Vagina (tissue), 2 donors: ENCODE measurements around the gene IL31RA. TPM values are rescaled to one million over a fixed set of nuclear protein-coding genes. Genes with fewer than 3 reads are reported as not detected.

Source experiments
- DNase-seq, 2 donors: peaks; one replicate each; pipeline ENCODE4 v3.0.0-alpha.2; 2017; ENCODE audit errors: extremely low spot score in 2 of 2
- H3K27ac ChIP-seq: fragments of 200-600 bp; sonication (generic); one replicate; pipeline ENCODE4 v1.5.1; 2019
- H3K27me3 ChIP-seq: fragments of 200-600 bp; sonication (generic); one replicate; pipeline ENCODE4 v1.5.1; 2019
- H3K36me3 ChIP-seq, 2 donors: fragments of 200-600 bp; sonication (generic); one replicate each; pipeline ENCODE4 v1.5.1; 2017 to 2019
- H3K4me1 ChIP-seq: fragments of 200-600 bp; sonication (generic); one replicate; pipeline ENCODE4 v1.5.1; 2019
- H3K4me3 ChIP-seq, 2 donors: fragments of 200-600 bp; sonication (generic); 1 replicate in 1 of 2; 2 replicates in 1 of 2; pipeline ENCODE4 v1.5.1; 2016 to 2019
- H3K9me3 ChIP-seq: fragments of 200-600 bp; sonication (generic); one replicate; pipeline ENCODE4 v1.5.1; 2019
- CTCF ChIP-seq, 3 experiments: fragments of 450-650 bp in 2 of 3; fragments of 200-600 bp in 1 of 3; sonication (generic) in 1 of 3; IDR thresholded peaks; one replicate each; pipeline ENCODE4 v1.5.1; 2017 to 2019; ENCODE audit warnings: antibody characterized with exemption in 3 of 3, mild to moderate bottlenecking in 2 of 3, moderate library complexity in 2 of 3
- POLR2A ChIP-seq, 2 donors: fragments of 450-650 bp; IDR thresholded peaks; one replicate each; pipeline ENCODE4 v1.6.1; 2017; ENCODE audit warnings: antibody characterized with exemption in 2 of 2, mild to moderate bottlenecking in 2 of 2, moderate library complexity in 2 of 2
- POLR2AphosphoS5 ChIP-seq, 2 donors: sonication (generic); formaldehyde crosslinking; IDR thresholded peaks; one replicate each; pipeline ENCODE4 v1.9.0; 2017; ENCODE audit warnings: antibody characterized with exemption in 2 of 2, mild to moderate bottlenecking in 2 of 2, low read depth in 1 of 2; ENCODE audit not compliant: insufficient read depth in 1 of 2
- intact Hi-C: fragments of 100-400 bp; cut with DNase I; formaldehyde crosslinking; loops from one replicate; pipeline ENCODE4 v1.15.1; 2023
- total RNA-seq: library from RNA; depleted of rRNA; stranded (reverse); fragments of >200 nt; gene quantifications from one replicate; pipeline ENCODE4 v1.2.3, GENCODE V29; 2016

Gene IL31RA
- total RNA-seq, 1 donor from 2014 or later, result not detected

GRCh38 chr5:55908804-55909203 is 57.6 kb downstream of the IL31RA start:
- Histone ChIP-seq H3K27ac (no peak overlapping the region), H3K9me3 (no peaks in the 10 kb centered on the region), H3K4me3 (no peak overlapping the region), H3K4me1 (no peaks in the 10 kb centered on the region), H3K27me3 (no peaks in the 10 kb centered on the region), H3K36me3 (no peaks in the 10 kb centered on the region)
- intact Hi-C loops, result no loop called here
- TF ChIP-seq CTCF (IDR thresholded peaks at IDR 0.05) (no peak), POLR2A (IDR thresholded peaks at IDR 0.05) (no peak), POLR2AphosphoS5 (IDR thresholded peaks at IDR 0.05; ENCODE audit: insufficient read depth in 1 of 2, low read depth in 1 of 2) (no peak)
- DNase-seq, result no peak

GRCh38 chr5:55911784-55912653 is 60.9 kb downstream of the IL31RA start:
- H3K4me1 ChIP-seq, result no peaks in the 10 kb centered on the region
- TF ChIP-seq POLR2A (IDR thresholded peaks at IDR 0.05) (no peak), POLR2AphosphoS5 (IDR thresholded peaks at IDR 0.05; ENCODE audit: insufficient read depth in 1 of 2, low read depth in 1 of 2) (no peak), CTCF (IDR thresholded peaks at IDR 0.05) (no peak)
- no peak overlapping the region for H3K4me3 ChIP-seq
- intact Hi-C loops, result no loop called here
- no peaks in the 10 kb centered on the region for H3K36me3 ChIP-seq
- no peaks in the 10 kb centered on the region for H3K27me3 ChIP-seq
- no peak for DNase-seq
- H3K9me3 ChIP-seq, result no peaks in the 10 kb centered on the region
- no peak overlapping the region for H3K27ac ChIP-seq

- peak in 1 of 2 donors; percentile 77 for DNase-seq
- intact Hi-C loops, result no loop called here
- Histone ChIP-seq H3K27ac (no peak overlapping the region), H3K27me3 (no peaks in the 10 kb centered on the region), H3K36me3 (no peaks in the 10 kb centered on the region), H3K9me3 (no peaks in the 10 kb centered on the region), H3K4me3 (no peak overlapping the region), H3K4me1 (no peaks in the 10 kb centered on the region)
- no peak for TF ChIP-seq CTCF (IDR thresholded peaks at IDR 0.05)
- no peak for TF ChIP-seq POLR2A (IDR thresholded peaks at IDR 0.05)
- no peak for TF ChIP-seq POLR2AphosphoS5 (IDR thresholded peaks at IDR 0.05; ENCODE audit: insufficient read depth in 1 of 2, low read depth in 1 of 2)
These were observed 62.6 kb downstream of the IL31RA start for GRCh38 chr5:55913466-55914413.

GRCh38 chr5:55914971-55915370 is 63.8 kb downstream of the IL31RA start:
- no peak overlapping the region for H3K27ac ChIP-seq
- peak in 1 of 2 donors; percentile 77 for DNase-seq
- no peaks in the 10 kb centered on the region for H3K27me3 ChIP-seq
- H3K9me3 ChIP-seq, result no peaks in the 10 kb centered on the region
- H3K4me1 ChIP-seq, result no peaks in the 10 kb centered on the region
- H3K36me3 ChIP-seq, result no peaks in the 10 kb centered on the region
- TF ChIP-seq POLR2A (IDR thresholded peaks at IDR 0.05) (no peak), POLR2AphosphoS5 (IDR thresholded peaks at IDR 0.05; ENCODE audit: insufficient read depth in 1 of 2, low read depth in 1 of 2) (no peak), CTCF (IDR thresholded peaks at IDR 0.05) (no peak)
- intact Hi-C loops, result no loop called here
- H3K4me3 ChIP-seq, result no peak overlapping the region
